Measurements from ENCODE around the gene TUBGCP2.

Gene TUBGCP2

GRCh38 chr10:133260895-133261725, 47.6 kb downstream of the TUBGCP2 start:
- DNase-seq = peak; percentile 71

- no peak for DNase-seq
Observed at GRCh38 chr10:133259602-133259989, 49.1 kb downstream of the TUBGCP2 start.

DNA sequence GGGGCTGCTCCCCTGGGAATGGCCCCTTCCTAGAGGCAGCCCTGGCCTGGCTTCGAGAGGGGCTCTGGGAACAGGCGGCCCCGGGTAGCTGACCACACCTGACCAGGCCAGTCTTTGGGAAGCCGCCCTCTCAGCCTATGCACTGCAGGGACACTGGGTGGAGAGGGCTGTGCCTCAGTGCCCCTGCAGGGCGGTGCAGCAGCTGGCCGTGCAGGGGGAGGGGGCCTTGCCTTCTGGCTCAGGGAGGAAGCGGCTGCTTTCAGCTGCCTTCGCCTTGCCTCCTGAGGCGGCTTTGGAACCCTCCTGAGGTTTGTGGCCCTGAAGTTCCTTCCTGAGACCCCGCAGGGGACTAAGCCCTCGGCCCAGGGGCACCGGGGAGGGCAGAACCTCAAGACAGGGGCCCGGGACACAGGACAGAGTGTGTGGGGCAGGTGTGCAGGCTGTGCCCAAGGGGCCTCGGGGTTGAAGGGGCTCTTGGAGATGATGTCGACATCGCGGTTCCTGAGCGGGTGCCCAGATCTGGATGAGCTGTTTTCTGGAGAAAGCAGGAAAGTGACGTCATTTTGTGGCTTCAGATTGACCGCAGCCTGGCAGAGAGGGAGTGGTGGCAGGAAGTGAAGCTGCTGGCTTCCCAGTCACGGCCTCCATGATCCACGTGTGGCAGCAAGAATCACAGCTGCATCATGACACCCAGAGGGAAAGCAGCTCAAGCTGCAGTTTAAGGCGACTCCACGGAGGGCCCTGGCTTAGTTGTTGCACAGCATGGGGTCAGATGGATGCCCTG, 49.7 kb downstream of the TUBGCP2 start:
- DNase-seq = peak; percentile 82

GRCh38 chr10:133258066-133258817, 50.4 kb downstream of the TUBGCP2 start:
- DNase-seq = peak; percentile 24

GRCh38 chr10:133257489-133258065, 51.1 kb downstream of the TUBGCP2 start:
- DNase-seq = peak; percentile 32

GRCh38 chr10:133255323-133255722, 53.3 kb downstream of the TUBGCP2 start:
- DNase-seq = no peak

DNA sequence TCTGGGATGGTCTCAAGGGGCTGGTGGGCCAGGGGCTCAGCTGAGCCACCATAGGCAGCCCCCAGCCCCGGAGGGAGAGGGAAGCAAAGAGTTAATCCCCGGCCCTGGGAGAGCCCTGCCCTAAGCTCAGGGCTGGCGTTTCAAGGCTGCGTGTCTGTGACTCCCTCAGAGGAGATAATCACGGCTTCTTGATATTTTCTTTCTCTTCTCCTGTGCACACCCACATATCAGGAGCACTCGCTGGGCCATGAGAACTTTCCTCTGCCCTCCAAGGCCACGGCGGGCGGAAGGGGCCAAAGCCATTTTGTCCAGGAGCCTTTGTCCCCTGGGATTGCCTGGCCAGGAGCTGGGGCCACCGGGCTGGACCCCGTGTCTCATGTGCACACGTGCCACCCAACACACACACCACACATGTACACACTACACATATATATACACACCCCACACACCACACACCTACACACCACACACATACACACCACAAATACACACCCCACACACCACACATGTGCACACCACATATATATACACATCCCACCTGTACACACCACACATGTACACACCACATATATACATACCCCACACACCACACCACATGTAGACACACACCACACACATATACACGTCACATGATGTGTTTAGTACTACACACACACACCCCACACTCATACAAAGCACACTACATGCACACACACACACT, 54.1 kb downstream of the TUBGCP2 start:
- DNase-seq = no peak

DNA sequence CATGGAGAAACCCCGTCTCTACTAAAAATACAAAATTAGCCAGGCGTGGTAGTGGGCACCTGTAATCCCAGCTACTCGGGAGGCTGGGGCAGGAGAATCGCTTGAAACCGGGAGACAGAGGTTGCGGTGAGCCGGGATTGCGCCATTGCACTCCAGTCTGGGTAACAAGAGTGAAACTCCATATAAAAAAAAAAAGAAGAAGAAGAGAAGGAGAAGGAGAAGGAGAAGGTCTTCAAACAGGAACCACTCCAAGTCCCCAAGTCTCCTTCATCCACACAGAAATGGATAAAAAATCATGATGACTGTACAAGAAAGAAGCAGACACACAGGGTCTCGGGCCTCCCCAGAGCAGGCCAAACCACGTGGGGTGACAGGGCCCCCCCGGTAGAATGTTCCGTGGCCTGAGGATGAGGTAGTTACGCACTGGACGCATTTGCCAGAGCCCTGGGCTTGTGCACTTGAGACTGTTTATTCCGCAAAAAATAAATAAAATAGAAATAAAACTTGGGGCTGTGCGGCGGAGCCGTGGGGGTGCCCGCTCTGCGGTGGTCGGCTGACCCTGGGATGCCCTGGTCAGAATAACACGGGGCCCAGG, 55.2 kb downstream of the TUBGCP2 start:
- DNase-seq = no peak

- DNase-seq = no peak
Observed at GRCh38 chr10:133252223-133252552, 56.5 kb downstream of the TUBGCP2 start.

DNA sequence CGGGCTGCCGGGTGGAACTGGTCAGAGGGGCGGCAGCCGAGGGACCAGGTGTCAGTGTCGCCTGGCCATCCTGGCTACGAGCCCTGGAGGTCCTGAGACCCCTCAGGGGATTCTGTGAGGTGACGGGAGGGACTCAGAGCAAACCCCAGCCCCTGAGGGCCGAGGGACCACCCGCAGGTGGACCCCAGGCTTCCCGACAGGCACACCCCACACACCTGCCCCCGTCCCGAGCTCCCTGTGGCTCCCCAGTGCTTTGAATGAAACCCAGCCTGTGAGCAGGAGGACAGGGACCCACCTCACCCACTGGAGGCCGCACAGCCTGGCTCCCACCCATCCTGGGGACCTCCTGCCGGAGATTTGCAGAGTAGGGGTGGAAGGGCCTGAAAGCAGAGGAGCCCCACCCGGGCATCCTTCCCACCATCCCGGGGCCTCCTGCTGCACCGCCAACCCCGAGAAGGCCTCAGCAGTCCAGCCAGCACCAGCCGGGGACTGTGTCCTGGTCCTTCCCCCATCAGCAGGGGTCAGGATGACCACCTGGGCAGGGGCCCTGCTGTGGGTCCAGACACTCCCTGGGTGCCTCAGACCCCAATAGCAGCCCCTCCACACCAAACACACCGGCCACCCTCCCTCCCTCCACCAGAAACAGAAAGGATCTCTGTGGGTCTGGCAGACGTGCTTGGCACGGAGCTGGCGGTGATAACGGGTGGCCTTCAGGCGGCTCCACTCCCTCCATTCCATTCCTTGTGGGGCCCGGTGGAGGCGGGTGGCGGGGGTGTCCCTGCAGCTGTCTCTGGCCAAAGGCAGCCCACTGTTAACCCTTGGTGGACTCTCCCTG, 57.1 kb downstream of the TUBGCP2 start:
- no peak for DNase-seq

DNA sequence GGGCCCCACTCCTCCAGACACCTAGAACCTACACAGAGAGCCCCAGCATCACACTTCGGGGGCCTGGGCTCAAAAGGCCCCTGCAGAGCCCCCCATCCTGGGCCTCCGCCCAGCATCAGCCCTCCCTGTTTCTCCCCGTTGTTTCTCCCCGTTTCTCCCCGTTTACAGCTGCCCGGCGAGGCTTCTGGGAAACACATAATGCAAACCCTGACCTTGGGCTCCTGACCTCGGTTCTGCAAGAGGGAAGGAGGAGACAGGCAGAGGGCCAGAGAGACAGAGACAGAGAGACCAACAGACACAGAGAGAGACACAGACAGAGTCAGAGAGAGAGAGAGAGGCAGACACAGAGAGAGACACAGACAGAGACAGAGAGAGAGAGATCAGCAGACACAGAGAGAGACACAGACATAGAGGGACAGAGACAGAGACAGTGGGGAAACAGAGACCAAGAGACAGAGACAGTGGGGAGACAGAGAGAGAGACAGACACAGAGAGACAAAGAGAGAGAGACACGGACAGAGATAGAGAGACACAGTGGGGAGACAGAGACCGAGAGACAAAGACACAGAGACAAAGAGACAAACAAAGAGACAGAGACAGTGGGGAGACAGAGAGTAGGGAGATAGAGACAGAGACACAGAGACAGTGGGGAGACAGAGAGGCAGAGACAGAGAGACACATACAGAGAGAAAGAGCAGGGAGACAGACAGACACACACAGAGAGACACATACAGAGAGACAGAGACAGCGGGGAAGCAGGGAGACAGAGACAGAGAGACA, 58.5 kb downstream of the TUBGCP2 start:
- DNase-seq = no peak

DNA sequence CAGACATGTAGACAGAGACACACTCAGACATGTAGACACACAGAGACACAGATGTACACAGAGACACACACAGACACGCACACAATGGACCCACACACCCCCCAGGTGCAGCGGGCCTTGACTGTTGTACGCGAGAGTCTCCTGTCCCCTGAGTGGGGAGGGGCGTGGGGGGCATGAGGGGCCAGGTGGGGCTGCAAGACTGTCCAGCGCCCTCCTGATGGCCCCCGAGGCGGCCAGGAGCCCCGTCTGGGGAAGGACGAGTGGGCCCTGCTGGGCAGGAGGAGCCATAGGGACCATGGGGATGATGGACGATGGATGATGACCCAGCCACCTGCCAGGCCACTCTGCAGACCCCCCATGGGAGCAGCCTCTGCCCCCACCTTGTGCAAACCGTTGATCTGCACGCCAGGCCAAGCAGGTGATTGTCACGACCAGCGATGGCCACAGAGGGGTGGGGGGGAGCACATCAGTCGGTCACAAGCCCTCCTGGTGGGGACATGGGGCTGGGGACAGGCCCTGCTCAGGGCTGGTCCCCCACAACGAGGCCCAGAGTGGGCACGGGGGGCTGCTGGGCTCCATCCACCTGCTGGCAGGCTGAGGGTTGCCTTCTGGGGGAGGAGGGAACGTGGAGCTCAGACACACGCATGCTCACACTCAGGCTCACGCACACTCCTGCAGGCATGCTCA, 59.4 kb downstream of the TUBGCP2 start:
- DNase-seq = no peak

GRCh38 chr10:133248334-133248715, 60.3 kb downstream of the TUBGCP2 start:
- DNase-seq = no peak

DNA sequence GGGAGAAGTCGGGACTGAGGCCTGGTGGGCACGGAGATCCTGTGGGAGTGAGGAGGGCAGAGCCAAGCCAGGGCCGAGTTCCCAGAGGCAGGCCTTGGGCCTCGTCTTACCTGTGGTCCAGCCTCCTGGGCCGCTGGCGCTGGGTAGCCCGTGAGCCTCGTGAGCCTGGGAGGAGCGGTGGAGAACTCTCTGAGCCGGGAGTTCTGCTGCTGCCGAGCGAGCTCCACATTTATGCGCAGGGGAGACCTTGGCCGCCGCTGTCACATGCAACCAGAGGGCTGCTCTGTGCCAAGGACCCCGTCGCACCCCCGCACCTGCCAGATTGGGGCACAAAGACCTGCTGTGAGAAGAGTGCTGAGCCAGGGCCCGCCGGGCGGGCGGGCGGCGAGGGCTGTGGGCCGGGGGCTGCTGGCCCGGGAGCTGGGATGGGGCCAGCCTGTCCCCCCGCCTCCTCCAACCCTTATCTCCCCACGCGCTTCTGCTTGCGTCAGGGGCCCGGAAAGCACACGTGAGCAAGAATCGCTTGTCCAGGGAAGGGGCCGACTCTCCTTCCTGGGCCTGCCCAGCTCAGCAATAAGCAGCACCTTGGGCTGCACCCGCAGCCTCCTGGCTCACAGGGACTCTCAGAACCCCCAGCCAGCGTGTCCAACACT, 60.9 kb downstream of the TUBGCP2 start:
- DNase-seq = no peak

- no peak for DNase-seq
Observed at GRCh38 chr10:133246236-133246626, 62.4 kb downstream of the TUBGCP2 start.

DNA sequence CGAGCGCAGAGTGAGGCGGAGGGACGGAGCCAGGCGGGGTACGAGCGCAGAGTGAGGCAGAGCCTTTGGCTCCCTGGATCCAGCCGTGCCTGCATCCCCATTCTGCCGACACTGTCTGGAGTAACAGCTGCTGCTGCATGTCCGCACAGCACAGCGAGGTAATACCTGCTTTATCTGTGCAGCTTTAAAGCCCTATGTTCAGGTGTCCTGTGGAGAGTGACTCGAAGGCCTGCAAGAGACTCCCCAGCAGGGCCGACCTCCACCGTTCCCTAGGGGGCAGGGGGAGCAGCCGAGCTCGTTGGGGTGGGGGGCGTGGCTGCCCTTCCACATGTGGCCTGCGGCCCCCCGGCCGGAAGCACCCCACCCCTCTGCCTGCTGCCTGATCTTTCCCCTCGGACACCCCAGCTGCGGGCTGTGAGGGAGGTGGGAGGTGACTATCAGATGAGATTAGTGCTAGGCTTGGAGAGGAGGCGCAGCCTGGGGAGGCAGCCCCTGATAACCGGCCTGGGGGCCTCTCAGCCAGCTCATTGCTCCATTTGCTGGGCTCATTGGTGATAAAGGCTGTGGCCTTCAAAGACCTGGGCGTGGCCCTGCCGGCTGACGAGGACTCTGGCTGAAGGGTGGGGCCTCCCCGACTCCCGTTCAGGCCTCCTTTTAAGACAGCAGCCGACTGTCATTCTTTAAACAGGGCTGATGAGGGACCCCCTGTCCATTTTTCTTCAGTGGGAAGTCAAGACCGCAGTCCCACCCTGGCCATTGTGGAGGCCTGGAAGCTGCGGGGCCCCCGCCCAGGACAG, 63.0 kb downstream of the TUBGCP2 start:
- DNase-seq = no peak

DNA sequence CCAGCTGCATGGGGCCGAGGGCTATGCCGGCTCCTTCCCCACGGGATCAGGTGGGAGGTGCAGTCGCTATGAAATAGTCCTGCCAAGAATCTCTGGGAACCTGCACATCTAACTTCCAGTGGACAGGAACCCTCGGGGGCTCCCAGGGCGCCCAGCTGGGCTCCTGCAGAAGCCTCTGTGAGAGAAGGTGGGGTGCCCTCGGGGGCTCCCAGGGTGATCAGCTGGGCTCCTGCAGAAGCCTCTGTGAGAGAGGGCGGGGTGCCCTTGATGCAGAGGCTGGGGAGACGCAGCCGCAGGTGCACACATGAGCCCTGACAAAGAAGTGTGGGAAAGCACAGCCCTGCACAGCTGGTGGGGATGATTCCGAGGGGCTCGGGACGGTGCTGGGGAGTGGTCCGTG, 65.1 kb downstream of the TUBGCP2 start:
- DNase-seq = no peak

- DNase-seq = no peak
Observed at GRCh38 chr10:133242611-133243356, 65.9 kb downstream of the TUBGCP2 start.
